H9 (cell line): Measurements from ENCODE around the gene TLL2. TPM values are rescaled to one million over a fixed set of nuclear protein-coding genes. Genes with fewer than 3 reads are reported as not detected.

Experiments
- DNase-seq: peaks from one replicate; pipeline ENCODE4 v3.0.0-alpha.2; 2017
- H2AFZ ChIP-seq: one replicate; pipeline ENCODE4 v1.6.1; 2013; ENCODE audit warnings: mild to moderate bottlenecking, low read length, control low read depth, moderate library complexity
- H2AK5ac ChIP-seq: 2 replicates; pipeline ENCODE4 v1.6.1; 2013; ENCODE audit warnings: low read length, control low read depth, mixed read lengths; ENCODE audit not compliant: insufficient read length
- H2BK120ac ChIP-seq: one replicate; pipeline ENCODE4 v1.6.1; 2013; ENCODE audit warnings: low read depth, mild to moderate bottlenecking, low read length, control low read depth, inconsistent platforms; ENCODE audit not compliant: poor library complexity, severe bottlenecking
- H2BK12ac ChIP-seq: 2 replicates; pipeline ENCODE4 v1.6.1; 2013; ENCODE audit warnings: low read length, control low read depth, mixed read lengths, low read depth; ENCODE audit not compliant: insufficient read length
- H2BK15ac ChIP-seq: 2 replicates; pipeline ENCODE4 v1.6.1; 2013; ENCODE audit warnings: low read depth, low read length, control low read depth
- H2BK20ac ChIP-seq: one replicate; pipeline ENCODE4 v1.6.1; 2013; ENCODE audit warnings: low read depth, mild to moderate bottlenecking, low read length, control low read depth, inconsistent platforms; ENCODE audit not compliant: poor library complexity, severe bottlenecking
- H2BK5ac ChIP-seq: 2 replicates; pipeline ENCODE4 v1.6.1; 2013; ENCODE audit warnings: low read length, control low read depth, mixed read lengths; ENCODE audit not compliant: insufficient read length
- H3K14ac ChIP-seq: 2 replicates; pipeline ENCODE4 v1.6.1; 2013; ENCODE audit warnings: low read length, control low read depth; ENCODE audit not compliant: insufficient read depth
- H3K18ac ChIP-seq: 2 replicates; pipeline ENCODE4 v1.6.1; 2013; ENCODE audit warnings: low read depth, mild to moderate bottlenecking, mixed read lengths, low read length, control low read depth; ENCODE audit not compliant: insufficient read length
- H3K23ac ChIP-seq: 2 replicates; pipeline ENCODE4 v1.6.1; 2013; ENCODE audit warnings: low read length, control low read depth, mixed read lengths, low read depth; ENCODE audit not compliant: insufficient read length
- H3K23me2 ChIP-seq: 2 replicates; pipeline ENCODE4 v1.6.1; 2013; ENCODE audit warnings: low read depth, mild to moderate bottlenecking, mixed read lengths, low read length, control low read depth; ENCODE audit not compliant: insufficient read length, poor library complexity, severe bottlenecking
- H3K27ac ChIP-seq: 2 replicates; pipeline ENCODE4 v1.5.1; 2013; ENCODE audit warnings: low read length, control low read depth, mixed read lengths, low read depth; ENCODE audit not compliant: insufficient read length
- H3K27me3 ChIP-seq: 2 replicates; pipeline ENCODE4 v1.6.1; 2013; ENCODE audit warnings: low read length, control low read depth, inconsistent platforms; ENCODE audit not compliant: insufficient read depth
- H3K4ac ChIP-seq: 2 replicates; pipeline ENCODE4 v1.6.1; 2013; ENCODE audit warnings: low read depth, mild to moderate bottlenecking, control low read depth, inconsistent platforms, low read length, moderate library complexity
- H3K4me1 ChIP-seq: 2 replicates; pipeline ENCODE4 v1.6.1; 2013; ENCODE audit warnings: low read length, control low read depth, inconsistent platforms; ENCODE audit not compliant: insufficient read depth
- H3K4me2 ChIP-seq: 2 replicates; pipeline ENCODE4 v1.6.1; 2013; ENCODE audit warnings: low read length, control low read depth, mixed read lengths; ENCODE audit not compliant: insufficient read length, insufficient read depth
- H3K56ac ChIP-seq: 2 replicates; pipeline ENCODE4 v1.6.1; 2013; ENCODE audit warnings: low read depth, mild to moderate bottlenecking, mixed read lengths, low read length, control low read depth; ENCODE audit not compliant: insufficient read length
- H3K79me1 ChIP-seq: 2 replicates; pipeline ENCODE4 v1.6.1; 2013; ENCODE audit warnings: low read depth, mild to moderate bottlenecking, moderate library complexity, low read length, control low read depth, inconsistent platforms; ENCODE audit not compliant: insufficient read depth, poor library complexity, severe bottlenecking
- H3K79me2 ChIP-seq: 2 replicates; pipeline ENCODE4 v1.6.1; 2013; ENCODE audit warnings: low read length, control low read depth, inconsistent platforms; ENCODE audit not compliant: insufficient read depth
- H3K9ac ChIP-seq: 2 replicates; pipeline ENCODE4 v1.6.1; 2013; ENCODE audit warnings: low read length, control low read depth, mixed read lengths; ENCODE audit not compliant: insufficient read length; ENCODE audit errors: extremely low read depth
- H3K9me3 ChIP-seq: one replicate; pipeline ENCODE4 v1.6.1; 2013; ENCODE audit warnings: low read depth, low read length, inconsistent platforms; ENCODE audit not compliant: control insufficient read depth
- H3T11ph ChIP-seq: one replicate; pipeline ENCODE4 v1.6.1; 2013; ENCODE audit warnings: mild to moderate bottlenecking, low read length, control low read depth, inconsistent platforms
- H4K20me1 ChIP-seq: one replicate; pipeline ENCODE4 v1.6.1; 2013; ENCODE audit not compliant: control insufficient read depth, insufficient read length, insufficient read depth
- H4K5ac ChIP-seq: 2 replicates; pipeline ENCODE4 v1.6.1; 2013; ENCODE audit warnings: low read depth, mild to moderate bottlenecking, mixed read lengths, low read length, control low read depth; ENCODE audit not compliant: insufficient read length
- H4K8ac ChIP-seq: replicated peaks from 2 replicates; pipeline ENCODE4 v1.6.1; 2013; ENCODE audit warnings: low read length, control low read depth, mixed read lengths, low read depth; ENCODE audit not compliant: insufficient read length
- H4K91ac ChIP-seq: 2 replicates; pipeline ENCODE4 v1.6.1; 2013; ENCODE audit warnings: low read depth, mild to moderate bottlenecking, moderate library complexity, mixed read lengths, low read length, control low read depth; ENCODE audit not compliant: insufficient read length
- H3K27ac Mint-ChIP-seq, 3 experiments: 2 replicates in 2 of 3; 3 replicates in 1 of 3; pipeline ENCODE4 v1.8.0; 2020 to 2021; ENCODE audit warnings: mixed read lengths in 3 of 3, mild to moderate bottlenecking in 1 of 3, moderate library complexity in 1 of 3
- H3K27me3 Mint-ChIP-seq: 2 replicates; pipeline ENCODE4 v1.8.0; 2021; ENCODE audit warnings: low read depth, mild to moderate bottlenecking, moderate library complexity, mixed read lengths
- H3K36me3 Mint-ChIP-seq, 3 experiments: 2 replicates in 2 of 3; 3 replicates in 1 of 3; pipeline ENCODE4 v1.8.0; 2020 to 2021; ENCODE audit warnings: low read depth in 3 of 3, mixed read lengths in 3 of 3; ENCODE audit not compliant: insufficient read depth in 1 of 3
- H3K4me1 Mint-ChIP-seq, 2 experiments: 2 replicates each; pipeline ENCODE4 v1.8.0; 2020; ENCODE audit warnings: mixed read lengths in 2 of 2
- H3K4me3 Mint-ChIP-seq, 2 experiments: 2 replicates in 1 of 2; 3 replicates in 1 of 2; pipeline ENCODE4 v1.8.0; 2020 to 2021; ENCODE audit warnings: mild to moderate bottlenecking in 2 of 2, mixed read lengths in 2 of 2, moderate library complexity in 1 of 2
- H3K9me3 Mint-ChIP-seq, 2 experiments: 2 replicates in 1 of 2; 3 replicates in 1 of 2; pipeline ENCODE4 v1.8.0; 2020; ENCODE audit warnings: mild to moderate bottlenecking in 2 of 2, mixed read lengths in 2 of 2, moderate library complexity in 1 of 2
- CTCF ChIP-seq: fragments of 200-600 bp; sonication (generic); conservative IDR thresholded peaks from 3 replicates; pipeline ENCODE4 v1.8.0; 2021; ENCODE audit warnings: antibody characterized with exemption, mild to moderate bottlenecking
- WGBS: extraction: QIAGEN DNeasy Blood & Tissue Kit; methylation state at CpG from one replicate; pipeline ENCODE4 v1.1.7; 2013; ENCODE audit warnings: missing lambda C conversion rate, low lambda C conversion rate, mixed read lengths; ENCODE audit not compliant: insufficient read length; ENCODE audit errors: extremely low coverage; 5-methylcytosine and 5-hydroxymethylcytosine counted together
- total RNA-seq: library from RNA; stranded (reverse); gene quantifications from 2 replicates; pipeline ENCODE4 v1.2.1, GENCODE V29; 2021

Gene TLL2
- total RNA-seq, 1 experiment from 2014 or later = 1.4 TPM

- H4K8ac ChIP-seq = no peak overlapping the region
- H3K56ac ChIP-seq = no peak overlapping the region
- no peak overlapping the region for H2BK5ac ChIP-seq
- H3K27ac ChIP-seq = no peak overlapping the region
- no peak overlapping the region for H3K14ac ChIP-seq
- no peaks in the 10 kb centered on the region for H3K23me2 ChIP-seq
- no CpG with 5 or more reads among the region's 7 CpGs for whole genome bisulfite sequencing
- H3K18ac ChIP-seq = no peak overlapping the region
- no peak overlapping the region for H2BK15ac ChIP-seq
- DNase-seq = peak; percentile 28
- no peaks in the 10 kb centered on the region for H3K4me1 ChIP-seq
- Mint-ChIP-seq H3K4me3 (no peak overlapping the region), H3K27me3 (peaks cover 13% of the 10 kb centered on the region), H3K4me1 (peaks cover 6 to 21% of the 10 kb centered on the region in 2 experiments; a peak in 3 of 4 replicates), H3K27ac (no peak overlapping the region), H3K9me3 (no peaks in the 10 kb centered on the region), H3K36me3 (no peaks in the 10 kb centered on the region)
- H3K9ac ChIP-seq = no peak overlapping the region
- no peak overlapping the region for H4K91ac ChIP-seq
- no peaks in the 10 kb centered on the region for H3K9me3 ChIP-seq
- H4K5ac ChIP-seq = no peak overlapping the region
- H4K20me1 ChIP-seq = no peaks in the 10 kb centered on the region
- H3K4ac ChIP-seq = no peak overlapping the region
- no peak overlapping the region for H2BK12ac ChIP-seq
- H2BK20ac ChIP-seq = no peak overlapping the region
- H3K27me3 ChIP-seq = no peaks in the 10 kb centered on the region
- H3T11ph ChIP-seq = no peak overlapping the region
- H3K79me2 ChIP-seq = no peaks in the 10 kb centered on the region
- no peaks in the 10 kb centered on the region for H3K79me1 ChIP-seq
- H3K23ac ChIP-seq = no peak overlapping the region
- no peak overlapping the region for H2AK5ac ChIP-seq
- H2AFZ ChIP-seq = no peak overlapping the region
- H2BK120ac ChIP-seq = no peak overlapping the region
- H3K4me2 ChIP-seq = no peak overlapping the region
- TF ChIP-seq CTCF = no peak
These were observed 13.2 kb downstream of the TLL2 start for GRCh38 chr10:96500519-96500918.
